ENCODE data around the gene IRGC.

GRCh38 chr19:43755256-43755801, 39.5 kb downstream of the IRGC start:
- TF ChIP-seq CTCF (IDR thresholded peaks at IDR 0.05; ENCODE audit: insufficient read depth, low read length, poor library complexity, severe bottlenecking) (no peak), EZH2phosphoT487 (conservative IDR thresholded peaks at IDR 0.05; ENCODE audit: low read length) (no peak)

Measured in SU-DHL-6 (cell line).